ENCODE data around the gene RPL31.

DNA sequence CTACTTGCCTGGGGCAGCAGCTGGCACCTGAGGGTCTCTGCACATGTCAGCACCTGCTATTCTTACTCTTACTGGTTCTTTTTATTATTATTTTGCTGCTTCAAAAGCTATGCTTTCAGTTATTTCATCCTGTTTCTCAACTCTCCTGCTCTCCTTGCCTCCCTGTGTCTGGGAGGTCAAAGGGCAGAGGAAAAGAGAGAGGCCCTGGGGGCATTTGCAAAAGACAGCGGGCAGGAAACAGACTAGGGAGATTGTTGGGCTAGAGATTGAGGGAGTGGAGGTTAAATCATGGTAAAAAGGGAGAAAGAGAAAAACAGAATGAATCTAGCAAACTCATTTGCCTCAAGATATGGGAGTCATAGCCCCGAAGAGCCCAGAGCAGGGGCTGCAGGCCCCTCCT, 21.1 kb upstream of the RPL31 start:
- TF ChIP-seq YY1 (IDR thresholded peaks at IDR 0.05; ENCODE audit: insufficient read depth, insufficient read length) (no peak), ZNF274 (IDR thresholded peaks at IDR 0.05; ENCODE audit: low read depth, low read length) (no peak)

Data from NT2/D1 (cell line).